H7 (cell line): Measurements from ENCODE around the gene KRTAP17-1. TPM values are rescaled to one million over a fixed set of nuclear protein-coding genes. Genes with fewer than 3 reads are reported as not detected.

Experiments used
- DNase-seq: peaks from one replicate; pipeline ENCODE4 v3.0.0; 2012
- H3K27me3 ChIP-seq: 2 replicates; pipeline ENCODE4 v1.6.0; 2011; ENCODE audit warnings: mild to moderate bottlenecking, low read length; ENCODE audit not compliant: control insufficient read depth, insufficient read depth
- H3K36me3 ChIP-seq: replicated peaks from 2 replicates; pipeline ENCODE4 v1.5.1; 2011; ENCODE audit warnings: low read length; ENCODE audit not compliant: control insufficient read depth, insufficient read depth
- H3K4me3 ChIP-seq: 2 replicates; pipeline ENCODE4 v1.5.1; 2011; ENCODE audit warnings: low read depth, mild to moderate bottlenecking, control low read depth, low read length, moderate library complexity; ENCODE audit not compliant: insufficient read depth
- total RNA-seq: library from RNA; depleted of rRNA; stranded (reverse); fragments of >200 nt; shearing (Covaris generic); gene quantifications from 2 replicates; pipeline ENCODE4 v1.2.3, GENCODE V29; 2014

KRTAP17-1 gene
- total RNA-seq, 1 experiment from 2014 or later, result not detected

DNA sequence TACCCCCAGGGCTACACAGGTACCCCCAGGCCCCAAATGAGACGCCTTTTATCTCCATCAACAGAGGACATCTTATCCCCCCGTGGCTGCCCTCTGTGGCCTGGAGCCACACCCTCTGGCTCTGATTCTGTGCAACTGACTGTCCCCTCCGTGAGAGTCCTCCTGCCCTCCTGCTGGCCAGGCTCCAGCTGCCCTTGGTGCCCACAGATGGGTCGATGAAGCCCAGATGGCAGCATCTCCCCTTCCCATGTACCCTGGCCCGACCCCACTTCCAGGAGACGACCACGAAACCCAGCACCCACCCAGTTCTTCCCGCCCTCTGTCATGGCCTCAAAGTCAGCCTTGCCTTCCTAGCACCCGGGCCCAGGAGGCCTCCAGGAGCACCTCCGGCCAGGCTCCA lies 9.6 kb upstream of the KRTAP17-1 start:
- Histone ChIP-seq H3K4me3 (no peak overlapping the region), H3K36me3 (no peaks in the 10 kb centered on the region), H3K27me3 (no peaks in the 10 kb centered on the region)
- DNase-seq, result no peak

DNA sequence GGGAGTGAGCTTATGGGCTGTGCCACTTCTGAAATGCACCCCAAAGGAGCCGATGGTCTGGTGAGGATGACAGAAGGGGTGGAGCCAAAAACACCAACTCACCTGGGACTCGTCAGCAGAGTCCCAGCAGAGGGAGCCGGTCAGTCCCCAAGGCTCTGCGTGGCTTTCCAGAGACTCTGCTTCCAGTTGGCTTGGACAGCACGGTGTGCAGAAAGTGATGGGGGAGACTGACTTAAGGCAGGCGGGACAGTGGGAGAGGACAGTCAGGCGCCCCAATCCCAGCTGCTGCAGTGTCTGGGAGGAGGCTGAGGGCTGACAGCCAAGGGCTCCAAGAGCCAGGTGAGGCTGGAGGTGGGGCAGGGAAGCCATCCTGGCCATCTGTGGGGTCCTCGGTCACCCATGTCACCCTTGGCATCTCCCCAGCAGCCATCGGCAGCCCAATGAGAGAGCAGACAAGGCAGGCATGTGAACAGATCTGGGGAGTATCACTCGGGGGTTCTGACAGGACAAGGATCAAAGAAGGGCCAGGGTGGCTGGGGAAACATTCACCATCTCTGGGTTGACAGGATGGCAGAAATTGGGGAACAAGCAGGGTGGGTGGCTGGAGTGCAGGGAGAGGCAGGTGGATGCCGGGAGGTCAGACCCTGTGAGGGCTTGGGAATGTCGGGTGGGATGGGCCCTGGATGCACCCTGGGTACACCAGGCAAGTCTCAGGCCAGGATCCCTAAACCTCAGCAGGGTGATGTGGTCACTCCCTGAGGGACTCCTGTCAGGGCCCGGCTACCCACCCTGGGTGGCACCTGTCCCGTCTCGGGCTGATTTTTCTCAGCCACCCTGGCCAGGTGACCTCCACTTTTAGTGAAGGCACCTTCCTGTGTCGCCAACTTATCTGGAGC lies 8.9 kb upstream of the KRTAP17-1 start:
- Histone ChIP-seq H3K27me3 (no peaks in the 10 kb centered on the region), H3K4me3 (no peak overlapping the region), H3K36me3 (no peaks in the 10 kb centered on the region)
- DNase-seq, result peak; percentile 84

DNA sequence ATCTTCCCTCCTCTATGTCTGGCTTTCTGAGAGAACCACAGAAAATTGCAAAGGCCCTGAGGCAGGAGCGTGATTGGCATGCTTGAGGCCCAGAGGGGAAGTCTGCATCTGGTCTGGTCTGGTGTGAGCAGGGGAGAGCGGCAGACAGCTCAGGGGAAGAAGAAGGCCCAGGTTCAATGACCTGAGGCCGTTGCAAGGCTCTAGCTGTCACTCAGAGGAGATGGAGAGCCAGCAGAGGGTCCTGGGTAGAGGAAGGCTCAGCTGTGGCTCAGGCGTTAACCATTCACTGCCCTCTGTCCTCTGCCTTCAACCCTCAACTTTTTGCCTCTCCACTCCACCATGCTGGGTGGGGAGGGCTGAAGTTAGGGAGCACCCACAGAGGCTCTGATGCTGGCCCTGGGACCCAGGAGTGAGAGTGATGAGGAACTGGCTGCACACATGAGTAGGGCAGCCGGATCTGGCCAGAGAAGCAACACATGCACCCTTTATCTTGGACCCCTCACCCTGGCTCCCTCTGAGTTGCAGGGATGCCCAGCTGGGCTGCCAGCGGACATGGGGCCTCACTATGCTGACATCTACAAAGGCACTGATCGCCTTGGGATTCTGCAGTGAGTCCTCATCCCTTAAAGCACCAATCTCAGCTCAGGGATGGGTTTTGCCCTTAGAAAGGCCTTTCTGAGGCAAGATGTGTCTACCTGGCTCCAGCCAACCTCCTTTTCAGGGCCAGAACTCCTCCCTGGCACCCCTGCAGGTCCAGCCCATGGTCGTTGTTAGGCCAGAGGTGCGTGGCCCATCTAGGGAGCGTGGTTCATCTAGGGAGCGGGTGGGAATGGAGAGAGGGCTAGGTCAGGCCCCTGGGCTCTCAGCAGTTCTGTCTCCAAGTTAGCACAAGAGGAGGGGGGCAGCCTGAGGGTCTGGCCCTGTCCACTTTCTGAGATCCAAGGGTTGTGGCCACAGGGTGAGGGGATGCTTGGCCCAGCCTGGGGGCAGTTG lies 7.7 kb upstream of the KRTAP17-1 start:
- Histone ChIP-seq H3K36me3 (no peaks in the 10 kb centered on the region), H3K27me3 (no peaks in the 10 kb centered on the region), H3K4me3 (no peak overlapping the region)

DNA sequence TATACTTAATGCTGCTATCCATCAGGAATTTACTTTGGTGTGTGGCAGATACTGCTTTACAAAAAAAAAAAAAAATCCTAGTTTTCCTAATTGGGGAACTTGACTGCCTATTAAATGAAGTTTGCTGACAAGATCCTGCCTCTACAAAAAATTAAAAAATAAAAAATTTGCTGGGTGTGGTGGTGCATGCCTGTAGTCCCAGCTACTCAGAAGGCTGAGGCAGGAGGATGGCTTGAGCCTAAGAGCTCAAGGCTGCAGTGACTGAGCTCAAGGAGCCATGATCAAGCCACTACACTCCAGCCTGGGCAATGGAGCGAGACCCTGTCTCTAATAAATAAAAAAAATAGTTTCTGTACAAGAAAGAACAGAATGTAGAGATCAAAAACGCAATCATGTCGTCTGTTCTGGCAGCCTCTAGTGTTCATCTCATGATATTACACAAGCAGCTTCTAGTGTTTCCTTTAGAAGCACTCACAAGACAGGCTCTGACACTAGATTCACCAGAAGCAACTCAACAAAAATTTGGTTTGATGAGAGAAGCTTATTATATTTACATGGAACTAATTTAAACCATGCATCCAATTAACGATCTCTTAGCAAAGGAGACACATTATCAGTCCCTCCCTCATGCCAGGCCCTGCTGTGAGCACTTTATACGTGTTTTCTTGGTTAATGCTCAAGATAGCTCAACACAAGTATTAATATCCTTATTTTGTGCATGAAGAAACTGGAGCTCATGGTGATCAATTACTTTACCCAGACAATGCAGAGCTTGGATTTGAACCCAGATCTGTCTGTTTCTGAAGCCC lies 6.8 kb upstream of the KRTAP17-1 start:
- Histone ChIP-seq H3K27me3 (no peaks in the 10 kb centered on the region), H3K36me3 (no peaks in the 10 kb centered on the region), H3K4me3 (no peak overlapping the region)
- DNase-seq, result peak; percentile 60

More for the DNA sequence above, 7.7 kb upstream of the KRTAP17-1 start:
- DNase-seq, result no peak

DNA sequence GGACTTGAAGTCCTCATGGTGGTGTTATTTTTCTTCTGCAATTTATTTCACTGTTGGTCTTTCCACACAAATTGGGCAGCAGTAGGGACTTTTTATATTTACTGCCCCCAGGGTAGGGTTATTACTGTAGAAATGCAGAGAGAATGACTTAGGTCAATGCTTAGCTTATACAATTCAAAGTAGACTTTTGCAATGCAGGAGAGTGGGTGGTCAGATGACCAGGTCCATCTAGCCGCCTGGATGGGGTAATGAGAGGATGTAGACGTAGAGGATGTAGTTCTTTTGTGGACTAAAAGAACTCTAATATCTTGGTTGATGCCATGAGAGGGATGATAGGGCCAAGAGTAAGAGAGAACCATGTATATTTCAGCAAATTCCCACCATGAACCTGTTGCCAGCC lies 2.7 kb upstream of the KRTAP17-1 start:
- H3K36me3 ChIP-seq, result no peaks in the 10 kb centered on the region
- no peak for DNase-seq
- H3K4me3 ChIP-seq, result no peak overlapping the region
- no peaks in the 10 kb centered on the region for H3K27me3 ChIP-seq

DNA sequence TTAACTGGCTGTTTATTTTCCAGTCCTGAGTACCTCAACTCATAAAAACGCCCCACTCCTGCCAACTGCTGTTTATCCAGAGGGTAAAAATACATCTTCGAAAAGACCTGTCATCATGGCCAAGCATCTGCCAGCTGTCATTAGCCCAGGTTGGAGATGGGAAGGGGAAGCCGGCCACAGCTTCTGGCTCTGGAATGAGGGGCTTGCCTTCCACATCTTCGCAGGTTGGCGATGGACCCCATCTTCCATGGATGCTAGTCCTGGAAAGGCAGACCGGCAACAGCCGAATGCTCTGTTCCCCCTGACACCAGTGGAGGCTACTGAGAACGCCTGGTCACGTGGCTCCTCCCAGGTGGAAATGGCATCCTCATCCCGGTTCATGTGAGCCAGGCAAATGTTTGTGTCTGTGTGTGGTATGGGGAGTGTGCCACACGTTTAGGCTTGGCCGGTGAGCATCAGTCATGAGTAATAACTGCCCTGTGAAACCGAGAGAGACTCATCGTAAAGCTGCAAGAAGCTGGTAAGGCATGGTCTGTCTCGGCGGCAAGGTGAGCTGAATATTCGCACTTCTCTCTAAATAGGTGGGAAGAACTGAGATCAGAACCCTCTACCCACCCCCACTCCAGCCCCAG lies 420 bp upstream of the KRTAP17-1 start:
- H3K4me3 ChIP-seq, result no peak overlapping the region
- no peaks in the 10 kb centered on the region for H3K27me3 ChIP-seq
- H3K36me3 ChIP-seq, result no peaks in the 10 kb centered on the region
- no peak for DNase-seq

DNA sequence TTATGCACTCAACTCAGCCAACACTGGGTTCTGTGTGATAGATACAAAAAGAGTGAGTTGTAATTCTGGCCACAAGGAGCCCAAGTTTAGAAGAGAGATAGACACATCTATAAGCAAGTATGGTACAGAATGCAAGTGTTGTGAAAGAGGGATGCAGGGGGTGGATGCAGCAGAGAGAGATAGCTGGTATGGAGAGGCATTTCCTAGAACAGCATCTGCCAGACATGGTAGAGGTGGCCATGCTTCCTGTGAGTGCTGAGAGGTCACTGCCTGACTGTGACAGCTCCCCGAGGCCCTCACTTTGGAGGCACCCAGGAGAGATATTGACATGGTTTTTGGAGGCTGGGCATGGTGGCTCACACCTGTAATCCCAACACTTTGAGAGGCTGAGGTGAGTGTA lies 4.4 kb downstream of the KRTAP17-1 start:
- Histone ChIP-seq H3K4me3 (no peak overlapping the region), H3K27me3 (no peaks in the 10 kb centered on the region), H3K36me3 (no peaks in the 10 kb centered on the region)
- DNase-seq, result no peak

DNA sequence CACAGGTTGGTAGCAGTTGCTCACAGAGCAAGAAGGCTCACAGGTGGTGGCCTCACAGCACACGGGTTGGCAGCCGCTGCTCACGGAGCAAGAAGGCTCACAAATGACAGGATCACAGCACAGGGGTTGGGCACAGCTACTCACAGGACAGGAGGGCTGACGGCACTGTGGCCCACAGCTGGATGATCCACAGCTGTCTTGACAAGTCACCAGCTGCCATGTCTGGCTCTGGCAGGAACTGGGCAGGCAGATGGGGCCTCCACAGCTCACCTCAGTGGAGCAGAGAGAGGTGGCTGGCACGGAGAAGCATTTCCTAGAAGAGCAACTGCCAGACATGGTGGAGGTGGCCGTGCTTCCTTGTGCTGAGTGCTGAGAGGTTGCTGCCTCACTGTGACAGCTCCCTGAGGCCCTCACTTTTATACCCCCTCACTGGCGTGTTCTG lies 6.6 kb downstream of the KRTAP17-1 start, which contains the start of gene KRTAP16-1:
Gene KRTAP16-1 (minus strand): TSS at position 392 of the 442 bp plus-strand sequence. CDS start 56 bp downstream, at position 336.
- Histone ChIP-seq H3K4me3 (no peak within 1 kb of the TSS), H3K36me3 (no peaks in the 10 kb centered on the region), H3K27me3 (no peaks in the 10 kb centered on the region)
- no peak for DNase-seq

DNA sequence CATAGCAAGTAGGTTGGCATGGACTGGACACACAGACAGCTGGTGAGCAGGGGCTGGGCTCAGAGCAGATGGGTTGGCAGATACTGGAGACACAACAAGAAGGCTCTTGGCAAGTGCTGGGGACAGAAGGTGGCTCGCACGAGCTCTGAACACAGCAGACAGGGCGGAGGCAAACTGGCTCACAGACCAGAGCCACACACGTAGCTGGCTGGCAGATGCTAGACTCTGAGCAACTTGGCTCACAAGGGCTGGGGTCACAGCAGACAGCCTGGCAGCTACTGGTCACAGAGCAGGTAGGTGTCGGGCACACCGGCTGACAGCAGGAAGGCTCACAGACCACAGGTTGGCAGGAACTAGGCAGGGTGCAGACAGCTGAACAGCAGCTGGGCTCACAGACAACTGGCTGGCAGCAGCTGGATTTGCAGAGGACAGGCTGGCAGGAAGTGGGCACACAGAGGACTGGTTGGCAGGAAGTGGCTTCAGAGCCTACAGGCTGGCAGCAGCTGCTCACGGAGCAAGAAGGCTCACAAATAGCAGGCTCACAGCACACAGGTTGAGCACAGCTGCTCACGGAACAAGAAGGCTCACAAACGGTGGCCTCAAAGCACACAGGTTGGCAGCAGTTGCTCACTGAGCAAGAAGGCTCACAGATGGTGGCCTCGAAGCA lies 7.1 kb downstream of the KRTAP17-1 start:
- H3K4me3 ChIP-seq, result no peak overlapping the region
- DNase-seq, result no peak
- no peaks in the 10 kb centered on the region for H3K36me3 ChIP-seq

DNA sequence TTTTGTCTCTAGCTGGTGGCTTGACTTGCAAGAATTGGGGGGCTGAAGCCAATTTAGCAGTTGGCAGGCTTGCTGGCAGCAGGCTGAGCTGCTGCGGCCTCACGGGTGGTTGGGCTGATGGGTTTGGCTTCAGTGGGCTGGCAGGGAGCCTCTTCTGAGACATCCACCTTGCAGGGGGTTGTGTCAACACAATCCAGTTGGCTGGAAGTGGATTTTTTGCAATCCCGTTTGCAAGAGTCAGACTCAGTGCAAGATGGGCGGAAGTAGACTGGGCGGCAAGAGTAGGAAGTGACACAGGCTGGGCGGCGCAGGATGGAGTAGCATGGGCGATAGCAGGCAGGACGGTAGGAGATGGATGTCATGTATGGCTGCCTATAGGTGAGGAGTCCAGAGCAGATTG lies 7.9 kb downstream of the KRTAP17-1 start:
- no peak overlapping the region for H3K4me3 ChIP-seq
- DNase-seq, result no peak
- no peaks in the 10 kb centered on the region for H3K36me3 ChIP-seq
- H3K27me3 ChIP-seq, result no peaks in the 10 kb centered on the region

More for the DNA sequence above, 7.1 kb downstream of the KRTAP17-1 start:
- H3K27me3 ChIP-seq, result no peaks in the 10 kb centered on the region

DNA sequence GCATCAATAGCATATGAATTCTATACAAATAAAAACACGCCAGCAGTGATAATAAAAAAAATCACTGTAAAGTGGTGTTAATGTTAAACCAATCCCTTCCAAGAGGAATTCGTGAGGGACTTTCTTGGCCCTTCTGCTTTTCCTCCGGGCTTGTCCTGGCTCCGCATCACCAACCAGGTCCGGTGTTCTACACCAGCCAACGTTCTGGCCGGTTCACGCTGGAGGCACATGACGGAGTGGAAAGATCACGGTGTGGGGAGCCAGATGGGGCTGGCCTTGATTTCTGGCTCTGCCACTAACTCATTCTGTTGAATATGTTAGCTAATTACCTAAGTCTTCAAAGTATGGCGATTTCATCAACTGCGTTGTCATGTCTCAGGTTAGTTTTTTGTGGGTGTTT lies 11.4 kb downstream of the KRTAP17-1 start:
- Histone ChIP-seq H3K36me3 (no peaks in the 10 kb centered on the region), H3K27me3 (no peaks in the 10 kb centered on the region), H3K4me3 (no peak overlapping the region)
- no peak for DNase-seq

DNA sequence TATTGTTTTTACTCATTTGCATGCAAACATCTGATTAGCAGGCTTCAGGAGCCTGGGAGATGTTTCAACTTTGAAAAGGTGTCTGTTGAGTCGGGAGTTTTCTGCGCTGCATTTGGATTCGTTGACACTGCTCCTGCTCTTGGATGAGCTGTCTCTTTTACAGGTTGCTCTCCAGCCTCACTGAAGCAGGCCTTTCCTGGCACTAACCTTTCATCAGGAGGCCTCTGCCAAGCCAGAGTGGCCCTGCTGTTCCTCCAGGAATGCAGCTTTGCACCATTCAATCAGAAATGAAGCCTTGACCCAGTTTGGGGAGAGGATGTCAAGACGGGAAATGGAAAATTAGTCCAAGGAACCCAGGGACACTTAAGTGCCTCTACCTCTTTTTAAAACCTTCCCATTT lies 12.5 kb downstream of the KRTAP17-1 start:
- no peaks in the 10 kb centered on the region for H3K36me3 ChIP-seq
- H3K4me3 ChIP-seq, result no peak overlapping the region
- no peaks in the 10 kb centered on the region for H3K27me3 ChIP-seq
- no peak for DNase-seq
